Ascending aorta (tissue), 2 donors: ENCODE results near the gene JAKMIP1. TPM values are rescaled to one million over a fixed set of nuclear protein-coding genes. Genes with fewer than 3 reads are reported as not detected.
A peak's percentile ranks its signal among the peaks of the same experiment; 100 is the strongest.
"Not testable (repeated sequence)": the region's sequence is repeated elsewhere in the genome, so short reads cannot be mapped to it uniquely, and the experiment has no call there.

Experiments used
- DNase-seq, 2 donors: peaks; one replicate each; pipeline ENCODE4 v3.0.0-alpha.2; 2019; ENCODE audit warnings: low spot score in 2 of 2
- H3K27ac ChIP-seq, 2 donors: fragments of 200-600 bp; sonication (generic); one replicate each; pipeline ENCODE4 v1.5.1; 2016 to 2017; ENCODE audit warnings: mild to moderate bottlenecking in 1 of 2
- H3K27me3 ChIP-seq: fragments of 200-600 bp; sonication (generic); one replicate; pipeline ENCODE4 v1.5.1; 2017
- H3K36me3 ChIP-seq, 2 donors: fragments of 200-600 bp; sonication (generic); one replicate each; pipeline ENCODE4 v1.5.1; 2016
- H3K4me1 ChIP-seq, 2 donors: fragments of 200-600 bp; sonication (generic); one replicate each; pipeline ENCODE4 v1.5.1; 2016 to 2017; ENCODE audit warnings: mild to moderate bottlenecking in 1 of 2
- H3K4me3 ChIP-seq, 2 donors: fragments of 200-600 bp; sonication (generic); one replicate each; pipeline ENCODE4 v1.5.1; 2016 to 2017; ENCODE audit warnings: mild to moderate bottlenecking in 1 of 2
- H3K9me3 ChIP-seq, 2 donors: fragments of 200-600 bp; sonication (generic); one replicate each; pipeline ENCODE4 v1.5.1; 2016
- CTCF ChIP-seq, 3 experiments: fragments of 200-600 bp in 2 of 3; fragments of 450-650 bp in 1 of 3; sonication (generic) in 2 of 3; IDR thresholded peaks; one replicate each; pipeline ENCODE4 v1.5.1; 2016 to 2019; ENCODE audit warnings: antibody characterized with exemption in 3 of 3, mild to moderate bottlenecking in 1 of 3, moderate library complexity in 1 of 3
- intact Hi-C: fragments of 100-400 bp; cut with DNase I; formaldehyde crosslinking; loops from one replicate; pipeline ENCODE4 v1.15.1; 2023
- total RNA-seq: library from RNA; depleted of rRNA; stranded (reverse); fragments of >200 nt; gene quantifications from one replicate; pipeline ENCODE4 v1.1.0, GENCODE V29; 2016

JAKMIP1 gene
- total RNA-seq, 1 donor from 2014 or later = not detected

- Histone ChIP-seq H3K36me3 (no peaks in the 10 kb centered on the region), H3K4me3 (peak overlapping the region; percentile 23 to 27), H3K9me3 (no peaks in the 10 kb centered on the region), H3K27ac (no peak overlapping the region), H3K27me3 (no peaks in the 10 kb centered on the region), H3K4me1 (no peaks in the 10 kb centered on the region)
- no peak for DNase-seq
- intact Hi-C loops = no loop called here
- no peak for TF ChIP-seq CTCF (IDR thresholded peaks at IDR 0.05)
Observed at GRCh38 chr4:6221301-6221850, 21.0 kb upstream of the JAKMIP1 start.

GRCh38 chr4:6217716-6218381 lies 17.5 kb upstream of the JAKMIP1 start:
- TF ChIP-seq CTCF (IDR thresholded peaks at IDR 0.05) = no peak
- no peaks in the 10 kb centered on the region for H3K27me3 ChIP-seq
- no peak overlapping the region for H3K27ac ChIP-seq

GRCh38 chr4:6216588-6216987 lies 16.2 kb upstream of the JAKMIP1 start:
- no peak for DNase-seq
- TF ChIP-seq CTCF (IDR thresholded peaks at IDR 0.05) = no peak

More at GRCh38 chr4:6217716-6218381, 17.5 kb upstream of the JAKMIP1 start:
- H3K4me1 ChIP-seq = no peaks in the 10 kb centered on the region
- H3K4me3 ChIP-seq = no peak overlapping the region
- no peak for DNase-seq
- intact Hi-C loops = no loop called here
- H3K36me3 ChIP-seq = no peaks in the 10 kb centered on the region
- no peaks in the 10 kb centered on the region for H3K9me3 ChIP-seq

DNA sequence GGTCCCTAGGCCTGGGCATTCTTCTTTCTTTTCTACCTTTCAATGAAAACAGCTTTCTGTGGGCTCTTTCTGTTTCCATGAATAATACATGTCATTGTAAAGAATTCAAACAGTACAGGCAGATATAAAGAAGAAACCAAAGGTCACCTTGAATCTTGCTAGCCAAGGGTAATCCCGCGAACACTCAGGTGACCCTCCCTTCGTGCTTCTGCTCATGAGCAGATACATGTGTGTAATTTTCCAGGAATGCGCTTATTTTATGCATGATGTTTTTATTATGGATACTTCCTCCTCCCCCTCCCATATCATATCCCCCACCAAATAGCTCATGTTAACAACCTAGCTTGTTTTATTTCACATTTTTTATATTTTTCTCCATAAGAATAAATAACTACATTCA lies 9.6 kb upstream of the JAKMIP1 start:
- intact Hi-C loops = no loop called here
- no peak overlapping the region for H3K4me3 ChIP-seq
- no peak for TF ChIP-seq CTCF (IDR thresholded peaks at IDR 0.05)
- no peaks in the 10 kb centered on the region for H3K4me1 ChIP-seq
- no peaks in the 10 kb centered on the region for H3K27me3 ChIP-seq
- no peaks in the 10 kb centered on the region for H3K36me3 ChIP-seq
- no peak overlapping the region for H3K27ac ChIP-seq
- DNase-seq = no peak
- no peaks in the 10 kb centered on the region for H3K9me3 ChIP-seq

More at GRCh38 chr4:6216588-6216987, 16.2 kb upstream of the JAKMIP1 start:
- H3K4me1 ChIP-seq = no peaks in the 10 kb centered on the region
- intact Hi-C loops = no loop called here
- no peaks in the 10 kb centered on the region for H3K36me3 ChIP-seq
- H3K4me3 ChIP-seq = no peak overlapping the region
- no peaks in the 10 kb centered on the region for H3K27me3 ChIP-seq
- no peaks in the 10 kb centered on the region for H3K9me3 ChIP-seq
- no peak overlapping the region for H3K27ac ChIP-seq

- DNase-seq = peak in 1 of 2 donors; percentile 51
- intact Hi-C loops, H3K27me3 ChIP-seq, H3K4me1 ChIP-seq, H3K27ac ChIP-seq, H3K4me3 ChIP-seq, H3K9me3 ChIP-seq, H3K36me3 ChIP-seq: not testable (repeated sequence)
Observed at GRCh38 chr4:6209291-6209690, 8.9 kb upstream of the JAKMIP1 start.

DNA sequence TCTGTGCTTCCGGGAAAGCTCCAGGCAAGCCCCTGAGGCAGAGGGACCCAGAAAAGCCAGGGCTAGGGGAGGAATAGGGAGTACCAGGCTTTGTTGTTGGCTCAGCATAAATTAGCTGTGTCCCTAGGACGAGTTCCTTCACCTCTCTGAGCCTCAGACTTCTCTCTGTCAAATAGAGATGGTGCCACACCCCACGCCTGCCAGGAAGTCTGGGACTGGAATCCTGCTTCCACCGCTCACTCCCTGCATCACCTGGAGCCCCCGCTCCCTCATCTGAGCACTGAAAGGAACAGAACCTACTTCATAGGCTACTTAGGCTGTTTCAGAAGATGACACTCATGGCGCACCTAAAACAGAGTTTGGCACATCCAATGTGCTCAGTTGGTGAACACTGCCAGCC lies 8.1 kb upstream of the JAKMIP1 start:
- Histone ChIP-seq H3K9me3 (no peaks in the 10 kb centered on the region), H3K4me1 (no peaks in the 10 kb centered on the region), H3K36me3 (no peaks in the 10 kb centered on the region), H3K27ac (no peak overlapping the region), H3K4me3 (no peak overlapping the region), H3K27me3 (no peaks in the 10 kb centered on the region)
- DNase-seq = no peak
- intact Hi-C loops = no loop called here
- TF ChIP-seq CTCF (IDR thresholded peaks at IDR 0.05) = no peak
